Osteocyte (in vitro differentiated cells): ENCODE results near the gene TBKBP1. TPM values are rescaled to one million over a fixed set of nuclear protein-coding genes. Genes with fewer than 3 reads are reported as not detected.

ENCODE experiments used
- DNase-seq: peaks from one replicate; pipeline ENCODE4 v3.0.0; 2021; ENCODE audit warnings: mixed read lengths; ENCODE audit not compliant: unreplicated experiment; ENCODE audit errors: extremely low spot score
- H3K27ac Mint-ChIP-seq: one replicate; pipeline ENCODE4 v1.8.0; 2021; ENCODE audit warnings: mild to moderate bottlenecking, mixed read lengths; ENCODE audit not compliant: unreplicated experiment
- H3K27me3 Mint-ChIP-seq: one replicate; pipeline ENCODE4 v1.8.0; 2021; ENCODE audit warnings: mixed read lengths; ENCODE audit not compliant: unreplicated experiment
- H3K36me3 Mint-ChIP-seq: one replicate; pipeline ENCODE4 v1.8.0; 2021; ENCODE audit warnings: mixed read lengths; ENCODE audit not compliant: unreplicated experiment
- H3K4me1 Mint-ChIP-seq: one replicate; pipeline ENCODE4 v1.8.0; 2021; ENCODE audit warnings: mixed read lengths; ENCODE audit not compliant: unreplicated experiment
- H3K4me3 Mint-ChIP-seq: one replicate; pipeline ENCODE4 v1.8.0; 2021; ENCODE audit warnings: mild to moderate bottlenecking, moderate library complexity, mixed read lengths; ENCODE audit not compliant: unreplicated experiment
- H3K9me3 Mint-ChIP-seq: one replicate; pipeline ENCODE4 v1.8.0; 2021; ENCODE audit warnings: mixed read lengths; ENCODE audit not compliant: unreplicated experiment
- total RNA-seq: library from RNA; stranded (reverse); gene quantifications from 2 replicates; pipeline ENCODE4 v1.2.1, GENCODE V29; 2021
- TF ChIP-seq, protein P1 (sequence below): fragments of 200-600 bp; sonication (generic); IDR thresholded peaks from 2 replicates; pipeline ENCODE4 v1.5.0; 2021; ENCODE audit warnings: antibody characterized with exemption, mild to moderate bottlenecking, moderate library complexity

TBKBP1 gene
- total RNA-seq, 1 donor from 2014 or later = 16.5 TPM

DNA sequence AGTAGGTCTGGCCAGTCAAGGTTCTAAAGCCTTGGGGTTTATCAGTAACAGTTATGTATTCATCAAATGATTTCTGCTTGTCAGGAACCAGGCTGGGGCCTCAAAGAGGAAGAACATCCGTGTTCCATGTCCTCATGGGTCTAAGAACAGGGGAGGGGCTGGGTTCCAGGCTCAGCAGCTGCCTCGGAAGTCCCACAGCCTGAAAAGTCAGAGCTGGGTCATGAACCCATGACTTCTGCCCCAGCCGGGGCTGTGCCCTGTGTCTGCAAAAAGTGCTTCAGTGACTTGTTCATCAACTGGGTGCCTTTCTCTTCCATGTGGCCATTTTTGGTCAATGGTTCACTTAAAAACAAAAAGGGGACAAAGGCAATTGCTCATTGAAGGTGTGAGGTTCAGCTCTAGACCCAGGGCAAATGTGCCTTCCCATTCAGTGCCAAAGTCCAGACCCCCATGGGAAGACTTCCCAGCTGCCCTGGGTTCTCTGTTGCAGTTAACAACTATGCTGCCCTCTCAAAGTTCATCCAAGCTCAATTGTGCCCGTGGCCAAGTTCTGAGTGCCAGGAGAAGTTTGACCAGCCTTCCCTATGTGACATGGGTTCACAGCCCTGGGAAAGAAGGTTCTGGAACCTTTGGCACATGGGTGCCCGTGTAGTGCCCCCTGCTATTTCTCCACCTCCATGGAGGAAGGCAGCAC is 18.5 kb downstream of the TBKBP1 start:
- H3K27me3 Mint-ChIP-seq = peaks cover 32% of the 10 kb centered on the region
- no peak for DNase-seq
- H3K4me3 Mint-ChIP-seq = no peak overlapping the region
- TF ChIP-seq, protein P1, sequence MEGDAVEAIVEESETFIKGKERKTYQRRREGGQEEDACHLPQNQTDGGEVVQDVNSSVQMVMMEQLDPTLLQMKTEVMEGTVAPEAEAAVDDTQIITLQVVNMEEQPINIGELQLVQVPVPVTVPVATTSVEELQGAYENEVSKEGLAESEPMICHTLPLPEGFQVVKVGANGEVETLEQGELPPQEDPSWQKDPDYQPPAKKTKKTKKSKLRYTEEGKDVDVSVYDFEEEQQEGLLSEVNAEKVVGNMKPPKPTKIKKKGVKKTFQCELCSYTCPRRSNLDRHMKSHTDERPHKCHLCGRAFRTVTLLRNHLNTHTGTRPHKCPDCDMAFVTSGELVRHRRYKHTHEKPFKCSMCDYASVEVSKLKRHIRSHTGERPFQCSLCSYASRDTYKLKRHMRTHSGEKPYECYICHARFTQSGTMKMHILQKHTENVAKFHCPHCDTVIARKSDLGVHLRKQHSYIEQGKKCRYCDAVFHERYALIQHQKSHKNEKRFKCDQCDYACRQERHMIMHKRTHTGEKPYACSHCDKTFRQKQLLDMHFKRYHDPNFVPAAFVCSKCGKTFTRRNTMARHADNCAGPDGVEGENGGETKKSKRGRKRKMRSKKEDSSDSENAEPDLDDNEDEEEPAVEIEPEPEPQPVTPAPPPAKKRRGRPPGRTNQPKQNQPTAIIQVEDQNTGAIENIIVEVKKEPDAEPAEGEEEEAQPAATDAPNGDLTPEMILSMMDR = no peak
- no peak overlapping the region for H3K27ac Mint-ChIP-seq
- no peaks in the 10 kb centered on the region for H3K4me1 Mint-ChIP-seq
- H3K9me3 Mint-ChIP-seq = no peaks in the 10 kb centered on the region
- H3K36me3 Mint-ChIP-seq = peaks cover 16% of the 10 kb centered on the region

DNA sequence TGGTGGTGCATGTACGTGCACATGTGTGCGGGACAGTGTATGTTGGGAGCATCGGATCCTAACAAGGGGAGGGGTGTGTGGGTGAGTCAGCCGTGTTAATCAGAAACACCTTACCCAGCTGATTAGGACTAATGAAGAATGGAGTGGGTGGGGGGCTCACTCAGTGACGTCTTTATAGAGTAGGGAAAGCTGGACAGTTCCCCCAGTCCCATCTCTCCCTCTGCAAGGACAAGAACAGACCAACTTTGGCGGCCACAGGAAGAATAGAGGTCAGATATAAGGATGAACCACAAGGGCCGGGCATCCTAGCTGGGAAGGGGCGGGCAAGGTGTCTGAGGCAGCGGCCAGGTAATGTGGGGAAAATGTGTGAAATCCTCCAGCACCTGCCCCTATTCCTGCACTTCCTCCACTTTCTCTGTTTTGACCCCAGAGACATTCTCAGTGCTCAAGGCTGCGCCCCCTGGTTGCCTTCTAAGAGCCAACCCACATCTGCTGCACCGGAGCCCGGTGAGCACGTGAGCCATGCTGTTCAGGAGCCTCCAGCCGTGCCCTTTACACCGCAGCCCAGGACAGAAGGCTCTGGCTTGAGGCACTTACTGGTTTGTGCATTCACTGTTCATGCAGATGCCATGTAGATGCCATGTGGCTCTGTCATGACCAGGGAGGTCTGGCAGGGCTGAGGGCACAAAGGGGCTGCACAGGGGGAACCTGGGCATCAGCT is 20.2 kb downstream of the TBKBP1 start:
- H3K27ac Mint-ChIP-seq = no peak overlapping the region
- H3K27me3 Mint-ChIP-seq = peaks cover 46% of the 10 kb centered on the region
- peaks cover 9% of the 10 kb centered on the region for H3K4me1 Mint-ChIP-seq
- no peak overlapping the region for H3K4me3 Mint-ChIP-seq
- DNase-seq = no peak
- TF ChIP-seq, protein P1 = no peak
- no peaks in the 10 kb centered on the region for H3K9me3 Mint-ChIP-seq
- H3K36me3 Mint-ChIP-seq = peaks cover 16% of the 10 kb centered on the region

DNA sequence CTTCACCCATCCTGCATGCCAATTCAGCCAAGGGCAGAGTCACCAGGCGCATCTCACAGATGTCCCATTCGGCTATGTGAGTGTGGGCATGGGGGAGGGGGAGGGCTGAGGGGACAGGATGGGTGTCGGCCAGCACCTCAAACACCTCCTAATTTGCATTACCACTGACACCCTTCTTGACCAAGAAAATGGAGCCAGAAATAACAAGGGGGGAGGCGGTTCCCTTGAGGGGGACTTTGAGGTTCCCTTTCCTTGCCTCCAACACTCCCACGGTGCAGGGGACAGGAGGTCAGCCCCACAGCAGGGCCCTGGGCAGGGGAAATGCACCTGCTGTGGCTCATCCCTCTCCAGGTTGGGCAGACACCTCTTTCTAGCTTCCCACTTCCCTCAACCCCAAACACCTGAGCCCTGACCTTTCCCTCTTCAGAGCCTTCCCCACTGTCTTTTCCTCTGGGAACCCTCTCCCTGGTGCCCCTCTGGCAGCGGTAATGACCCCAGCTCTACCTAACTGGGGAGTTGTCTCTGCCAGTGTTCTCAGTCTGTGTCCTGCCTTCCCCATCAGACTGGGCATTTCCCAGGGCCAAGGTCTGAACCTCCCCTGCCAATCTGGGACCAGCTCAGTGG is 20.9 kb downstream of the TBKBP1 start:
- Mint-ChIP-seq H3K27me3 (peaks cover 49% of the 10 kb centered on the region), H3K4me1 (peaks cover 15% of the 10 kb centered on the region), H3K27ac (no peak overlapping the region), H3K9me3 (no peaks in the 10 kb centered on the region), H3K4me3 (no peak overlapping the region), H3K36me3 (peaks cover 10% of the 10 kb centered on the region)
- no peak for DNase-seq
- TF ChIP-seq, protein P1 = no peak

DNA sequence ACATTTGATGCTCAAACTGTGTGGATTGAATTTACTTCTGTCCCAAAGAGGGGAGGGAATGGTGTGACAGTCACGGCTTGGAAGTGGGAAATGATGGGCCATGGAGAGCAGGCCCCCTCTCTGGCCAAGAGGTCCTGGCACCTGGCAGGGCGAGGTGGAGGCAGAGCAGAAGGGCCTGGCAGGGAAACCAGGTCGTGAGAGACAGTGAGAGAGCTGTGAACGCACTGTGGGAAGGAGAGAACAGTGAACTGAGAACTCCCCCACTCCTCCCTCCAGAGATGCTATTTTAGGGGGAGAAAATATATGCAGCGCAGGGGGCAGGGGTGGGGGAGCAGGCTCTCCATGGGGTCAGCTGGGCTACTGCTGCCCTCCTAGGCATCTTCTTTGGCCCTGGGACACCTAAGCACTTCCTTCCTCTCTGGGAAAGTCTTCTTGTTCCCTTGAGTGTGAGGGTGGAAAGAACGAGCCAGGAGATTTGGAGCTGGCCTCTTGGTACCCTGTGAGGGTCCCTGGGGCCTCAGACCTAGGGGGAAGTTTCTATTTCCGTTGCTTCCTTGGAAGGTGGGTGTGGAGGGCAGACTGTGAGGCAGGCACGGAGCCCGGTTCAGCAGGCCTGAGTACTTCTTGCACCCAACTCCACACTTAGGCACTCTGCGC is 21.8 kb downstream of the TBKBP1 start:
- Mint-ChIP-seq H3K36me3 (peaks cover 5% of the 10 kb centered on the region), H3K4me3 (no peak overlapping the region), H3K9me3 (no peaks in the 10 kb centered on the region), H3K4me1 (peaks cover 24% of the 10 kb centered on the region), H3K27me3 (peaks cover 49% of the 10 kb centered on the region), H3K27ac (no peak overlapping the region)
- TF ChIP-seq, protein P1 = no peak
- DNase-seq = no peak
